HCT116 (cell line): ENCODE results near the gene KRCC1. TPM values are rescaled to one million over a fixed set of nuclear protein-coding genes. Genes with fewer than 3 reads are reported as not detected.

Source experiments
- ATAC-seq: fragments of 200-7000 bp; cut with Tn5 transposase; 2 replicates; pipeline ENCODE4 v1.9.1; 2020; ENCODE audit warnings: mild to moderate bottlenecking, moderate library complexity
- BruUV-seq: library from RNA; stranded (reverse); fragments of 400-500 nt; replicated peaks from 2 replicates; lab custom pipeline; 2021; lab: Mats Ljungman, UMichigan
- CTCF ChIA-PET: fragments of 300-600 bp; sonication (Branson Sonifier 250); formaldehyde crosslinking; loops from one replicate; lab custom pipeline; 2021; ENCODE audit warnings: antibody characterized with exemption; lab: Charles Lee
- POLR2A ChIA-PET: fragments of 300-600, 350-600 bp; sonication (Branson Sonifier 250); formaldehyde crosslinking; loops from one replicate; lab custom pipeline; 2021; ENCODE audit warnings: antibody characterized with exemption; lab: Charles Lee
- RAD21 ChIA-PET, 2 experiments: fragments of 300-600 bp; sonication (Branson Sonifier 250); formaldehyde crosslinking; loops; one replicate each; lab custom pipeline; 2023; ENCODE audit warnings: low total read pairs in 2 of 2; ENCODE audit not compliant: uncharacterized antibody in 2 of 2, unreplicated experiment in 2 of 2, low non-redundant PET in 1 of 2; lab: Charles Lee
- DNase-seq: peaks from one replicate; pipeline ENCODE4 v3.0.0-alpha.2; 2010; ENCODE audit warnings: low read depth, low spot score
- H2AFZ ChIP-seq: fragments of 200-600 bp; shearing (Covaris generic), sonication (generic); 2 replicates; pipeline ENCODE4 v1.6.1; 2017; ENCODE audit warnings: low read depth, mixed run types, mixed read lengths, antibody characterized with exemption, low read length; ENCODE audit not compliant: poor library complexity, severe bottlenecking
- H3K27ac ChIP-seq: 2 replicates; pipeline ENCODE4 v1.5.1; 2012; ENCODE audit warnings: low read depth, low read length
- H3K27me3 ChIP-seq: fragments of 200-600 bp; sonication (generic); 2 replicates; pipeline ENCODE4 v1.6.1; 2016; ENCODE audit warnings: mixed run types, low read length, mixed read lengths; ENCODE audit not compliant: insufficient read depth
- H3K36me3 ChIP-seq, 2 experiments: fragments of 200-500 bp in 1 of 2; fragments of 200-600 bp in 1 of 2; sonication (Bioruptor generic) in 1 of 2; sonication (generic) in 1 of 2; 2 replicates each; pipeline versions ENCODE4 v1.5.1 to v1.6.1; 2014 to 2016; ENCODE audit warnings: low read length in 2 of 2, inconsistent platforms in 1 of 2, mixed read lengths in 1 of 2, mixed run types in 1 of 2; ENCODE audit not compliant: insufficient read depth in 2 of 2, control insufficient read depth in 1 of 2
- H3K4me1 ChIP-seq, 2 experiments: fragments of 200-600 bp in 1 of 2; sonication (generic) in 1 of 2; 2 replicates each; pipeline versions ENCODE4 v1.5.1 to v1.6.1; 2012 to 2017; ENCODE audit warnings: low read length in 2 of 2, inconsistent platforms in 1 of 2, mild to moderate bottlenecking in 1 of 2, mixed read lengths in 1 of 2, mixed run types in 1 of 2, moderate library complexity in 1 of 2; ENCODE audit not compliant: insufficient read depth in 2 of 2, control insufficient read depth in 1 of 2
- H3K4me2 ChIP-seq: fragments of 200-600 bp; sonication (generic); 2 replicates; pipeline ENCODE4 v1.6.1; 2017; ENCODE audit warnings: mixed run types, low read length, mixed read lengths
- H3K4me3 ChIP-seq, 2 experiments: fragments of 200-600 bp in 1 of 2; sonication (generic) in 1 of 2; replicated peaks in 1 of 2; 2 replicates each; pipeline ENCODE4 v1.5.1; 2011 to 2016; ENCODE audit warnings: low read length in 2 of 2, control low read depth in 1 of 2, low read depth in 1 of 2, mild to moderate bottlenecking in 1 of 2, mixed read lengths in 1 of 2, mixed run types in 1 of 2
- H3K79me2 ChIP-seq: fragments of 200-600 bp; sonication (generic); 2 replicates; pipeline ENCODE4 v1.6.1; 2017; ENCODE audit warnings: mild to moderate bottlenecking, mixed run types, low read length, moderate library complexity, mixed read lengths; ENCODE audit not compliant: insufficient read depth
- H3K9ac ChIP-seq: fragments of 200-600 bp; sonication (generic); 2 replicates; pipeline ENCODE4 v1.6.1; 2016; ENCODE audit warnings: low read length, mixed read lengths
- H3K9me2 ChIP-seq: fragments of 200-600 bp; sonication (generic), shearing (Covaris generic); 2 replicates; pipeline ENCODE4 v1.6.1; 2017; ENCODE audit warnings: mixed run types, mild to moderate bottlenecking, moderate library complexity; ENCODE audit not compliant: insufficient read depth
- H3K9me3 ChIP-seq, 2 experiments: fragments of 200-500 bp in 1 of 2; fragments of 200-600 bp in 1 of 2; sonication (Bioruptor generic) in 1 of 2; sonication (generic) in 1 of 2; 2 replicates each; pipeline ENCODE4 v1.6.1; 2014 to 2017; ENCODE audit warnings: low read length in 2 of 2, mixed read lengths in 2 of 2, inconsistent platforms in 1 of 2, low read depth in 1 of 2, mild to moderate bottlenecking in 1 of 2, mixed run types in 1 of 2, moderate library complexity in 1 of 2; ENCODE audit not compliant: control insufficient read depth in 1 of 2, insufficient read depth in 1 of 2
- H4K20me1 ChIP-seq: fragments of 200-600 bp; sonication (generic), shearing (Covaris generic); 2 replicates; pipeline ENCODE4 v1.6.1; 2017; ENCODE audit warnings: mixed run types, mild to moderate bottlenecking, moderate library complexity; ENCODE audit not compliant: insufficient read depth
- CEBPB ChIP-seq: IDR thresholded peaks from 2 replicates; pipeline ENCODE4 v1.6.1; 2012; ENCODE audit warnings: low read depth
- EGR1 ChIP-seq: IDR thresholded peaks from 2 replicates; pipeline ENCODE4 v1.6.1; 2012; ENCODE audit warnings: low read depth
- ELF1 ChIP-seq: IDR thresholded peaks from 2 replicates; pipeline ENCODE4 v1.6.1; 2012; ENCODE audit warnings: low read depth, borderline replicate concordance
- EZH2 ChIP-seq: fragments of 200-600 bp; sonication (generic); IDR thresholded peaks from 2 replicates; pipeline ENCODE4 v1.6.1; 2017; ENCODE audit warnings: antibody characterized with exemption, mixed run types
- FOSL1 ChIP-seq: IDR thresholded peaks from 2 replicates; pipeline ENCODE4 v1.6.1; 2012; ENCODE audit warnings: low read depth
- JUND ChIP-seq: IDR thresholded peaks from 2 replicates; pipeline ENCODE4 v1.6.1; 2012
- POLR2AphosphoS5 ChIP-seq: IDR thresholded peaks from 2 replicates; pipeline ENCODE4 v1.6.1; 2011; ENCODE audit warnings: mild to moderate bottlenecking, low read depth, low read length, moderate library complexity
- RAD21 ChIP-seq: IDR thresholded peaks from 2 replicates; pipeline ENCODE4 v1.6.1; 2012; ENCODE audit warnings: low read depth, mild to moderate bottlenecking
- SIN3A ChIP-seq: IDR thresholded peaks from 2 replicates; pipeline ENCODE4 v1.6.1; 2012; ENCODE audit warnings: low read depth
- SRF ChIP-seq: IDR thresholded peaks from 2 replicates; pipeline ENCODE4 v1.6.1; 2012; ENCODE audit warnings: low read depth
- YY1 ChIP-seq: IDR thresholded peaks from 2 replicates; pipeline ENCODE4 v1.6.1; 2011; ENCODE audit warnings: low read length, low read depth, moderate library complexity, mild to moderate bottlenecking; ENCODE audit not compliant: insufficient replicate concordance; ENCODE audit errors: extremely low read depth
- ZFX ChIP-seq: fragments of 450-650 bp; IDR thresholded peaks from 2 replicates; pipeline ENCODE4 v1.6.1; 2017
- intact Hi-C: fragments of 100-400 bp; cut with micrococcal nuclease; formaldehyde crosslinking; loops from 2 replicates; pipeline ENCODE4 v1.10.0; 2022
- total RNA-seq: library from RNA; stranded (reverse); gene quantifications from one replicate; pipeline ENCODE4 v1.2.1, GENCODE V29; 2021; ENCODE audit not compliant: unreplicated experiment
- TF ChIP-seq, protein P1 (sequence below): IDR thresholded peaks from 2 replicates; pipeline ENCODE4 v1.6.1; 2012
- TF ChIP-seq, protein P2 (sequence below): IDR thresholded peaks from 2 replicates; pipeline ENCODE4 v1.6.1; 2011; ENCODE audit warnings: mild to moderate bottlenecking, low read length, moderate library complexity; ENCODE audit not compliant: insufficient replicate concordance; ENCODE audit errors: extremely low read depth
- TF ChIP-seq, protein P3 (sequence below): IDR thresholded peaks from 2 replicates; pipeline ENCODE4 v1.6.1; 2012; ENCODE audit warnings: low read depth
- TF ChIP-seq, protein P4 (sequence below): IDR thresholded peaks from 2 replicates; pipeline ENCODE4 v1.6.1; 2012
- TF ChIP-seq, protein P5 (sequence below), 3 experiments: fragments of 200-600 bp in 1 of 3; sonication (generic) in 1 of 3; IDR thresholded peaks in 2 of 3; conservative IDR thresholded peaks in 1 of 3; 2 replicates each; pipeline ENCODE4 v1.5.1; 2012 to 2017; ENCODE audit warnings: low read depth in 2 of 3, low read length in 2 of 3, antibody characterized with exemption in 1 of 3, borderline replicate concordance in 1 of 3, control low read depth in 1 of 3, mild to moderate bottlenecking in 1 of 3, mixed read lengths in 1 of 3, mixed run types in 1 of 3, moderate library complexity in 1 of 3; ENCODE audit not compliant: insufficient read depth in 1 of 3

The KRCC1 gene
- total RNA-seq, 1 experiment from 2014 or later = 5.8 TPM

DNA sequence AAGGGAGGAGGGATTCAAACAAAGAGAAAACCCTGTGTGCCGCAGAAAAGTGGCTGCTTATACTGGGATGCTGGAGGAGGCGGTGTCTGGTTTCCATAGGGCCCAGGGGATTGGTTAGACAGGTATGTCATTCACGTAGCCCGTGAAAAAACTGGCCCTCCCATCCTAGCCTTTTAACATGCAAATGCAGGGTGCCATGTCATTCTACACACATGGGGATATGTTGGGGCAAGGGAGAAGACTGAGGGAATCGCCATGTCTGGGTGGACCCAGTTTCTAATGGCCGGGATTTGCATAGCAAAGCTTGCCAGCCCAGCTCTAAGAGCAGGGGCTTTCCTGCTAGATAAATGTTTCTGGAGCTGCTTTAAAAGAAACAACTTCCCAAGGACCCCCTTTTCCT, 31.1 kb downstream of the KRCC1 start:
- H3K36me3 ChIP-seq = no peaks in the 10 kb centered on the region
- H4K20me1 ChIP-seq = no peaks in the 10 kb centered on the region
- H3K27ac ChIP-seq = no peak overlapping the region
- intact Hi-C loops = no loop called here
- CTCF ChIA-PET = no interaction called here
- no peak overlapping the region for H3K9ac ChIP-seq
- H3K4me3 ChIP-seq = no peak overlapping the region
- POLR2A ChIA-PET = interaction anchor here (1.7 kb wide), 1 partner anchor 8 kb away, joined by 4 read pairs; the partner anchor contains the start of gene RNU2-63P
- no peaks in the 10 kb centered on the region for H3K27me3 ChIP-seq
- no peaks in the 10 kb centered on the region for H3K79me2 ChIP-seq
- DNase-seq (no peak), ATAC-seq (peak; percentile 30; the same call in 1 of the 2 replicates)
- no peaks in the 10 kb centered on the region for H3K9me2 ChIP-seq
- no peaks in the 10 kb centered on the region for H3K9me3 ChIP-seq
- TF ChIP-seq FOSL1 = no peak
- no peak for TF ChIP-seq EGR1
- TF ChIP-seq, protein P1, sequence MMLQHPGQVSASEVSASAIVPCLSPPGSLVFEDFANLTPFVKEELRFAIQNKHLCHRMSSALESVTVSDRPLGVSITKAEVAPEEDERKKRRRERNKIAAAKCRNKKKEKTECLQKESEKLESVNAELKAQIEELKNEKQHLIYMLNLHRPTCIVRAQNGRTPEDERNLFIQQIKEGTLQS = no peak
- TF ChIP-seq, protein P2, sequence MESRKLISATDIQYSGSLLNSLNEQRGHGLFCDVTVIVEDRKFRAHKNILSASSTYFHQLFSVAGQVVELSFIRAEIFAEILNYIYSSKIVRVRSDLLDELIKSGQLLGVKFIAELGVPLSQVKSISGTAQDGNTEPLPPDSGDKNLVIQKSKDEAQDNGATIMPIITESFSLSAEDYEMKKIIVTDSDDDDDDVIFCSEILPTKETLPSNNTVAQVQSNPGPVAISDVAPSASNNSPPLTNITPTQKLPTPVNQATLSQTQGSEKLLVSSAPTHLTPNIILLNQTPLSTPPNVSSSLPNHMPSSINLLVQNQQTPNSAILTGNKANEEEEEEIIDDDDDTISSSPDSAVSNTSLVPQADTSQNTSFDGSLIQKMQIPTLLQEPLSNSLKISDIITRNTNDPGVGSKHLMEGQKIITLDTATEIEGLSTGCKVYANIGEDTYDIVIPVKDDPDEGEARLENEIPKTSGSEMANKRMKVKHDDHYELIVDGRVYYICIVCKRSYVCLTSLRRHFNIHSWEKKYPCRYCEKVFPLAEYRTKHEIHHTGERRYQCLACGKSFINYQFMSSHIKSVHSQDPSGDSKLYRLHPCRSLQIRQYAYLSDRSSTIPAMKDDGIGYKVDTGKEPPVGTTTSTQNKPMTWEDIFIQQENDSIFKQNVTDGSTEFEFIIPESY = no peak
- no peak for TF ChIP-seq YY1
- TF ChIP-seq ZFX = no peak
- TF ChIP-seq POLR2AphosphoS5 = no peak
- no peak for TF ChIP-seq RAD21
- no peak for TF ChIP-seq CEBPB
- TF ChIP-seq ELF1 = no peak
- TF ChIP-seq EZH2 = no peak
- TF ChIP-seq JUND = no peak
- no peak for TF ChIP-seq SIN3A
- TF ChIP-seq, protein P3, sequence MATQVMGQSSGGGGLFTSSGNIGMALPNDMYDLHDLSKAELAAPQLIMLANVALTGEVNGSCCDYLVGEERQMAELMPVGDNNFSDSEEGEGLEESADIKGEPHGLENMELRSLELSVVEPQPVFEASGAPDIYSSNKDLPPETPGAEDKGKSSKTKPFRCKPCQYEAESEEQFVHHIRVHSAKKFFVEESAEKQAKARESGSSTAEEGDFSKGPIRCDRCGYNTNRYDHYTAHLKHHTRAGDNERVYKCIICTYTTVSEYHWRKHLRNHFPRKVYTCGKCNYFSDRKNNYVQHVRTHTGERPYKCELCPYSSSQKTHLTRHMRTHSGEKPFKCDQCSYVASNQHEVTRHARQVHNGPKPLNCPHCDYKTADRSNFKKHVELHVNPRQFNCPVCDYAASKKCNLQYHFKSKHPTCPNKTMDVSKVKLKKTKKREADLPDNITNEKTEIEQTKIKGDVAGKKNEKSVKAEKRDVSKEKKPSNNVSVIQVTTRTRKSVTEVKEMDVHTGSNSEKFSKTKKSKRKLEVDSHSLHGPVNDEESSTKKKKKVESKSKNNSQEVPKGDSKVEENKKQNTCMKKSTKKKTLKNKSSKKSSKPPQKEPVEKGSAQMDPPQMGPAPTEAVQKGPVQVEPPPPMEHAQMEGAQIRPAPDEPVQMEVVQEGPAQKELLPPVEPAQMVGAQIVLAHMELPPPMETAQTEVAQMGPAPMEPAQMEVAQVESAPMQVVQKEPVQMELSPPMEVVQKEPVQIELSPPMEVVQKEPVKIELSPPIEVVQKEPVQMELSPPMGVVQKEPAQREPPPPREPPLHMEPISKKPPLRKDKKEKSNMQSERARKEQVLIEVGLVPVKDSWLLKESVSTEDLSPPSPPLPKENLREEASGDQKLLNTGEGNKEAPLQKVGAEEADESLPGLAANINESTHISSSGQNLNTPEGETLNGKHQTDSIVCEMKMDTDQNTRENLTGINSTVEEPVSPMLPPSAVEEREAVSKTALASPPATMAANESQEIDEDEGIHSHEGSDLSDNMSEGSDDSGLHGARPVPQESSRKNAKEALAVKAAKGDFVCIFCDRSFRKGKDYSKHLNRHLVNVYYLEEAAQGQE = no peak
- TF ChIP-seq, protein P4, sequence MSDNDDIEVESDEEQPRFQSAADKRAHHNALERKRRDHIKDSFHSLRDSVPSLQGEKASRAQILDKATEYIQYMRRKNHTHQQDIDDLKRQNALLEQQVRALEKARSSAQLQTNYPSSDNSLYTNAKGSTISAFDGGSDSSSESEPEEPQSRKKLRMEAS = no peak
- TF ChIP-seq, protein P5, sequence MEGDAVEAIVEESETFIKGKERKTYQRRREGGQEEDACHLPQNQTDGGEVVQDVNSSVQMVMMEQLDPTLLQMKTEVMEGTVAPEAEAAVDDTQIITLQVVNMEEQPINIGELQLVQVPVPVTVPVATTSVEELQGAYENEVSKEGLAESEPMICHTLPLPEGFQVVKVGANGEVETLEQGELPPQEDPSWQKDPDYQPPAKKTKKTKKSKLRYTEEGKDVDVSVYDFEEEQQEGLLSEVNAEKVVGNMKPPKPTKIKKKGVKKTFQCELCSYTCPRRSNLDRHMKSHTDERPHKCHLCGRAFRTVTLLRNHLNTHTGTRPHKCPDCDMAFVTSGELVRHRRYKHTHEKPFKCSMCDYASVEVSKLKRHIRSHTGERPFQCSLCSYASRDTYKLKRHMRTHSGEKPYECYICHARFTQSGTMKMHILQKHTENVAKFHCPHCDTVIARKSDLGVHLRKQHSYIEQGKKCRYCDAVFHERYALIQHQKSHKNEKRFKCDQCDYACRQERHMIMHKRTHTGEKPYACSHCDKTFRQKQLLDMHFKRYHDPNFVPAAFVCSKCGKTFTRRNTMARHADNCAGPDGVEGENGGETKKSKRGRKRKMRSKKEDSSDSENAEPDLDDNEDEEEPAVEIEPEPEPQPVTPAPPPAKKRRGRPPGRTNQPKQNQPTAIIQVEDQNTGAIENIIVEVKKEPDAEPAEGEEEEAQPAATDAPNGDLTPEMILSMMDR (IDR thresholded peaks at IDR 0.05 in 2 of 3, conservative IDR thresholded peaks at IDR 0.05 in 1 of 3; ENCODE audit: borderline replicate concordance in 1 of 3, insufficient read depth in 1 of 3, low read depth in 2 of 3, low read length in 2 of 3) = no peak
- TF ChIP-seq SRF = no peak
- no peak overlapping the region for H2AFZ ChIP-seq
- BruUV-seq = no TSS peak
- RAD21 ChIA-PET = no interaction called here
- H3K4me2 ChIP-seq = no peak overlapping the region
- H3K4me1 ChIP-seq = no peaks in the 10 kb centered on the region
